Kidney (tissue), 14 donors: ENCODE results near the gene PTPRC. TPM values are rescaled to one million over a fixed set of nuclear protein-coding genes. Genes with fewer than 3 reads are reported as not detected.

Source experiments
- DNase-seq, 5 donors: peaks; one replicate each; pipeline ENCODE4 v3.0.0-alpha.2; 2013 to 2020
- FAIRE-seq: peaks from 2 replicates; lab custom pipeline; 2012; peaks lifted over from hg19 to GRCh38; lab: Jason Lieb, UNC
- H3K27ac ChIP-seq, 2 donors: one replicate each; pipeline ENCODE4 v1.7.0; 2013; ENCODE audit warnings: low read depth in 2 of 2, low read length in 2 of 2, inconsistent platforms in 1 of 2
- H3K27me3 ChIP-seq: one replicate; pipeline ENCODE4 v1.7.1; 2013; ENCODE audit warnings: low read length, inconsistent platforms; ENCODE audit not compliant: control insufficient read depth, insufficient read depth
- H3K36me3 ChIP-seq, 3 donors: one replicate each; pipeline versions ENCODE4 v1.7.0 to v1.7.1; 2013; ENCODE audit warnings: low read length in 3 of 3, control low read depth in 1 of 3, inconsistent platforms in 1 of 3; ENCODE audit not compliant: insufficient read depth in 3 of 3, control insufficient read depth in 2 of 3
- H3K4me1 ChIP-seq, 3 donors: one replicate each; pipeline versions ENCODE4 v1.7.0 to v1.7.1; 2013; ENCODE audit warnings: low read length in 3 of 3, inconsistent platforms in 1 of 3, low read depth in 1 of 3; ENCODE audit not compliant: control insufficient read depth in 2 of 3, insufficient read depth in 2 of 3
- H3K4me3 ChIP-seq, 3 donors: one replicate each; pipeline versions ENCODE4 v1.7.0 to v1.8.1; 2013; ENCODE audit warnings: low read length in 3 of 3, control low read depth in 1 of 3, inconsistent platforms in 1 of 3
- H3K9ac ChIP-seq, 3 donors: one replicate each; pipeline versions ENCODE4 v1.7.0 to v1.7.1; 2013; ENCODE audit warnings: low read length in 3 of 3, control low read depth in 1 of 3, inconsistent platforms in 1 of 3
- H3K9me3 ChIP-seq, 3 donors: one replicate each; pipeline versions ENCODE4 v1.7.0 to v1.7.1; 2013; ENCODE audit warnings: low read length in 3 of 3, control low read depth in 1 of 3, inconsistent platforms in 1 of 3; ENCODE audit not compliant: control insufficient read depth in 2 of 3, insufficient read depth in 1 of 3
- intact Hi-C: fragments of 100-400 bp; cut with DNase I; formaldehyde crosslinking; loops from one replicate; pipeline ENCODE4 v1.11.1; 2022
- polyA plus RNA-seq: library from polyadenylated mRNA; stranded (reverse); fragments of 350-450 nt; fragmentation: Illumina TruSeq; extraction: RNeasy Lipid Tissue Mini Kit (QIAGEN cat#74804); gene quantifications from one replicate; pipeline ENCODE4 v1.2.3, GENCODE V29; 2014; ENCODE audit warnings: low read depth, low replicate concordance; ENCODE audit not compliant: insufficient read depth
- total RNA-seq: library from RNA; stranded (reverse); fragmentation: NEBNext Ultra II Directional; extraction: Animal tissue kit (Norgen Biotek cat#: 25700); gene quantifications from one replicate; pipeline ENCODE4 v1.2.1, GENCODE V29; 2021
- TF ChIP-seq, protein P1 (sequence below): IDR thresholded peaks from 3 replicates; pipeline ENCODE4 v1.5.1; 2012; ENCODE audit warnings: mild to moderate bottlenecking, moderate library complexity, borderline replicate concordance; ENCODE audit not compliant: insufficient read depth; ENCODE audit errors: extremely low read depth
- donor health status: control.
- donor health status: control.
- donor health status: control.
- donor health status: control.
- donor health status: control.
- donor health status: DM: yes; HTN: yes; CAD: no.
- donor health status: Normal renal cell carcinoma (clear cell type).

The PTPRC gene
- total and polyA plus RNA-seq, 2 donors from 2014 or later: 1.4 to 60.2 TPM

DNA sequence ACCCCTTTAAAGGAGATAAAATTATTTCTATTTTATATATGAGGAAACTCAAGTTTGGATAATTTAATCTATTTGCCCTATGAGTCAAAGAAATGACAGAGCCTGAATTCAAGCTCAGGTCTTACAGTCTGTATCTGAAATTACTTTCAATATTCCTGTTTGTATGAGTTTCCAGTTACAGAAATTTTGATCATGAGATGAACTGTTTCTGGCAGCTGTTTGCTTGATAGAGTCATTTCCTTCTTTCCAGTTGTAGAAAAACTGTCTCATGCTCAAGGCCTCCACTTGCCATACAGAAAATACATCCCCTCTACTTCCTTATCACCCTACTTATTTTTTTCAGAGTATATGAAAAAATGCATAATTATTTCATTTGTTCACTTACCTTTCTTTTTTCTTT is 87.6 kb downstream of the PTPRC start:
- H3K27me3 ChIP-seq: no peaks in the 10 kb centered on the region
- H3K27ac ChIP-seq: no peak overlapping the region
- no peaks in the 10 kb centered on the region for H3K36me3 ChIP-seq
- H3K9me3 ChIP-seq: no peaks in the 10 kb centered on the region
- TF ChIP-seq, protein P1, sequence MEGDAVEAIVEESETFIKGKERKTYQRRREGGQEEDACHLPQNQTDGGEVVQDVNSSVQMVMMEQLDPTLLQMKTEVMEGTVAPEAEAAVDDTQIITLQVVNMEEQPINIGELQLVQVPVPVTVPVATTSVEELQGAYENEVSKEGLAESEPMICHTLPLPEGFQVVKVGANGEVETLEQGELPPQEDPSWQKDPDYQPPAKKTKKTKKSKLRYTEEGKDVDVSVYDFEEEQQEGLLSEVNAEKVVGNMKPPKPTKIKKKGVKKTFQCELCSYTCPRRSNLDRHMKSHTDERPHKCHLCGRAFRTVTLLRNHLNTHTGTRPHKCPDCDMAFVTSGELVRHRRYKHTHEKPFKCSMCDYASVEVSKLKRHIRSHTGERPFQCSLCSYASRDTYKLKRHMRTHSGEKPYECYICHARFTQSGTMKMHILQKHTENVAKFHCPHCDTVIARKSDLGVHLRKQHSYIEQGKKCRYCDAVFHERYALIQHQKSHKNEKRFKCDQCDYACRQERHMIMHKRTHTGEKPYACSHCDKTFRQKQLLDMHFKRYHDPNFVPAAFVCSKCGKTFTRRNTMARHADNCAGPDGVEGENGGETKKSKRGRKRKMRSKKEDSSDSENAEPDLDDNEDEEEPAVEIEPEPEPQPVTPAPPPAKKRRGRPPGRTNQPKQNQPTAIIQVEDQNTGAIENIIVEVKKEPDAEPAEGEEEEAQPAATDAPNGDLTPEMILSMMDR: no peak
- H3K4me1 ChIP-seq: no peaks in the 10 kb centered on the region
- no peak overlapping the region for H3K4me3 ChIP-seq
- DNase-seq (no peak), FAIRE-seq (no peak)
- H3K9ac ChIP-seq: no peak overlapping the region
- intact Hi-C loops: no loop called here

DNA sequence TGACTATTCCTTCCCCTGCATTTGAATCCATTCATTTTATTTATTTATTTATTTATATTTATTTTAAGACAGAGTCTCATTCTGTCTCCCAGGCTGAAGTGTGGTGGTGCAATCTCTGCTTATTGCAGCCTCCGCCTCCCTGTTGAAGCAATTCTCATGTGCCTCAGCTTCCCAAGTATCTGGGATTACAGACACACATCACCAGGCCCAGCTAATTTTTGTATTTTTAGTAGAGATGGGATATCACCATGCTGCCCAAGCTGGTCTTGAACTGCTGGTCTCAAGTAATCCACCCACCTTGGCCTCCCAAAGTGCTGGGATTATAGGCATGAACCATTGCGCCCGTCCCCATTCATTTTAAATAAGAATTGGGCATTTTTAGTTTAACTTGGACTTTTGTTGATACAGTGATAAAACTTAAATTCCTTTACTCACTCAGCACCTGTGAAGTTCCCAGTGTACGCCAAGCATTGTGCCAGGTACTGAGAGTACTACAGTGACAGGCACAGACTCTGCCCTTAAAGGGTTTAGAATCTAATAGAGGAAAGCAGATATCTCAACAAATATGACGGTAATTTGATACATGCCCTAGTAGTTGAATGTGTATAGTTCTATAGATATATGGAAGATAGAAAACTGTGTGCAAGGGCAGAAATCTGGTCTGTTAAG is 90.5 kb downstream of the PTPRC start:
- TF ChIP-seq, protein P1: no peak
- Histone ChIP-seq H3K9me3 (no peaks in the 10 kb centered on the region), H3K27me3 (no peaks in the 10 kb centered on the region), H3K36me3 (no peaks in the 10 kb centered on the region), H3K4me3 (no peak overlapping the region), H3K9ac (no peak overlapping the region), H3K27ac (no peak overlapping the region), H3K4me1 (no peaks in the 10 kb centered on the region)
- DNase-seq: no peak
- intact Hi-C loops: no loop called here
- FAIRE-seq: no peak

GRCh38 chr1:198730952-198731351 is 92.1 kb downstream of the PTPRC start:
- intact Hi-C loops: no loop called here
- Histone ChIP-seq H3K36me3 (no peaks in the 10 kb centered on the region), H3K4me1 (no peaks in the 10 kb centered on the region), H3K27me3 (no peaks in the 10 kb centered on the region), H3K27ac (no peak overlapping the region), H3K4me3 (no peak overlapping the region), H3K9ac (no peak overlapping the region), H3K9me3 (no peaks in the 10 kb centered on the region)
- FAIRE-seq: no peak
- DNase-seq: no peak
- TF ChIP-seq, protein P1: no peak
